Caco-2 (cell line): ENCODE results near the gene ADGRL3. TPM values are rescaled to one million over a fixed set of nuclear protein-coding genes. Genes with fewer than 3 reads are reported as not detected.

Source experiments
- BruUV-seq: library from RNA; stranded (reverse); fragments of 400-500 nt; replicated peaks from 2 replicates; lab custom pipeline; 2021; lab: Mats Ljungman, UMichigan
- CTCF ChIA-PET: fragments of 300-600 bp; sonication (Branson Sonifier 250); formaldehyde crosslinking; loops from one replicate; lab custom pipeline; 2022; ENCODE audit warnings: antibody characterized with exemption; lab: Charles Lee
- POLR2A ChIA-PET: fragments of 300-600 bp; sonication (Branson Sonifier 250); formaldehyde crosslinking; loops from one replicate; lab custom pipeline; 2022; ENCODE audit warnings: antibody characterized with exemption; lab: Charles Lee
- DNase-seq, 2 experiments: peaks; one replicate each; pipeline versions ENCODE4 v3.0.0 to v3.0.0-alpha.2; 2020 to 2022
- H3K27me3 ChIP-seq: replicated peaks from 2 replicates; pipeline ENCODE4 v1.6.0; 2011; ENCODE audit warnings: low read length; ENCODE audit not compliant: control insufficient read depth, insufficient read depth
- H3K36me3 ChIP-seq: 2 replicates; pipeline ENCODE4 v1.5.1; 2011; ENCODE audit warnings: low read length; ENCODE audit not compliant: control insufficient read depth, insufficient read depth
- H3K4me1 ChIP-seq: fragments of 250-450 bp; sonication (Bioruptor Pico); 2 replicates; pipeline ENCODE4 v1.5.1; 2020; ENCODE audit warnings: mild to moderate bottlenecking
- H3K4me3 ChIP-seq: 2 replicates; pipeline ENCODE4 v1.5.1; 2011; ENCODE audit warnings: low read depth, mild to moderate bottlenecking, control low read depth, low read length
- H3K9me3 ChIP-seq: fragments of 250-450 bp; sonication (Bioruptor Pico); 2 replicates; pipeline ENCODE4 v1.5.1; 2020; ENCODE audit warnings: mild to moderate bottlenecking, moderate library complexity
- H3K27ac Mint-ChIP-seq: one replicate; pipeline ENCODE4 v1.8.0; 2022; ENCODE audit warnings: mixed read lengths; ENCODE audit not compliant: unreplicated experiment
- H3K27me3 Mint-ChIP-seq: one replicate; pipeline ENCODE4 v1.8.0; 2022; ENCODE audit warnings: mixed read lengths; ENCODE audit not compliant: insufficient read depth, unreplicated experiment
- H3K36me3 Mint-ChIP-seq: one replicate; pipeline ENCODE4 v1.8.0; 2022; ENCODE audit warnings: mild to moderate bottlenecking, mixed read lengths; ENCODE audit not compliant: insufficient read depth, unreplicated experiment
- H3K4me1 Mint-ChIP-seq: one replicate; pipeline ENCODE4 v1.8.0; 2022; ENCODE audit warnings: low read depth, mixed read lengths; ENCODE audit not compliant: unreplicated experiment
- H3K4me3 Mint-ChIP-seq: one replicate; pipeline ENCODE4 v1.8.0; 2022; ENCODE audit warnings: mild to moderate bottlenecking, moderate library complexity, mixed read lengths; ENCODE audit not compliant: unreplicated experiment
- H3K9me3 Mint-ChIP-seq: one replicate; pipeline ENCODE4 v1.8.0; 2022; ENCODE audit warnings: mixed read lengths; ENCODE audit not compliant: unreplicated experiment
- CTCF ChIP-seq, 2 experiments: fragments of 200-600 bp in 1 of 2; IDR thresholded peaks; 1 replicate in 1 of 2; 2 replicates in 1 of 2; pipeline versions ENCODE4 v1.5.1 to v1.8.0; 2011 to 2022; ENCODE audit warnings: antibody characterized with exemption in 1 of 2, control low read depth in 1 of 2, inconsistent platforms in 1 of 2, low read depth in 1 of 2, low read length in 1 of 2, mild to moderate bottlenecking in 1 of 2, moderate library complexity in 1 of 2; ENCODE audit not compliant: insufficient read depth in 1 of 2, severe bottlenecking in 1 of 2, unreplicated experiment in 1 of 2
- intact Hi-C: fragments of 100-400 bp; cut with micrococcal nuclease; formaldehyde crosslinking; loops from one replicate; pipeline ENCODE4 v1.10.0; 2022; ENCODE audit not compliant: unreplicated experiment
- total RNA-seq: library from RNA; stranded (reverse); gene quantifications from 2 replicates; pipeline ENCODE4 v1.2.3, GENCODE V29; 2022

The ADGRL3 gene
- total RNA-seq, 1 experiment from 2014 or later = 1.5 TPM

DNA sequence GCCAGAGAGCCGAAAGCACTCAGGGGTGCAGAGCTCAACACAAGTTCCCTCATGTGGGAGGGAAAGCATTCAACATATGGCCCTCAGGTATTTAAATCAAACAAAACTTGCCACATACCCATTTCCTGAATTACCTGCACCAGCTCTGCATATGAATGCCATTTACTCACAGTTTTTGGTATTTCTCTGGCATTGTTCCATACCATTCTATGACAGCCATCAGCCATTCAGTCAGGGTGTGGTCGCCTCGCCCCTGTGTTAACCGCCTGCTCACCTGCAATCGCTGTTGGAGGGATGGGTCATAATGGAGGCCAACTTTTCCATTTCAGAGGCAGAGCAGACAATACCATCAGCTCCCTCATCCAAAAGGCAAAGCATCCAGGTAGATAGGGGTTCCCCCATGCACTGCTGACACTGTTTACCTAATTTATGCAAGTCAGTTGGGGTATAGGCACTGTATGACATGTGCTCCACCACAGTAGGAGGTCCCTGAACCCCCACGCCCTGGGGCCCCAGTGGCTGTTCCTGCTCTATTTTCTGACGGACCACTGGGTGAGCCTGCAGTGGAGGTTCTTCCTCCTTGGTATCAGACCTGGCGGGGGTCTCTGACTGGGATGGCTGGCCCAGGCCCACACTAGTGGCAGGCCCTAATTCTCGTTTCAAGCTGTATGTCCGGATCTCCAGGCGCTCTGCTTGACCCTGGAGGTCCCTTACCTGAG is 227.1 kb downstream of the ADGRL3 start:
- H3K4me1 ChIP-seq = no peaks in the 10 kb centered on the region
- no peak for TF ChIP-seq CTCF (IDR thresholded peaks at IDR 0.05; ENCODE audit: insufficient read depth in 1 of 2, low read depth in 1 of 2, low read length in 1 of 2, severe bottlenecking in 1 of 2, unreplicated experiment in 1 of 2)
- ChIA-PET POLR2A (no interaction called here), CTCF (no interaction called here)
- Mint-ChIP-seq H3K9me3 (peaks cover 14% of the 10 kb centered on the region), H3K27ac (no peak overlapping the region), H3K27me3 (no peaks in the 10 kb centered on the region), H3K4me1 (no peaks in the 10 kb centered on the region), H3K4me3 (no peak overlapping the region), H3K36me3 (no peaks in the 10 kb centered on the region)
- DNase-seq = no peak
- H3K27me3 ChIP-seq = no peaks in the 10 kb centered on the region
- H3K4me3 ChIP-seq = no peak overlapping the region
- no TSS peak for BruUV-seq
- H3K9me3 ChIP-seq = no peaks in the 10 kb centered on the region; the same call in 1 of the 2 replicates
- no peaks in the 10 kb centered on the region for H3K36me3 ChIP-seq
- intact Hi-C loops = no loop called here

GRCh38 chr4:61427818-61428495 is 227.8 kb downstream of the ADGRL3 start:
- Mint-ChIP-seq H3K9me3 (peaks cover 13% of the 10 kb centered on the region), H3K27ac (no peak overlapping the region), H3K4me1 (no peaks in the 10 kb centered on the region), H3K36me3 (no peaks in the 10 kb centered on the region), H3K4me3 (no peak overlapping the region), H3K27me3 (no peaks in the 10 kb centered on the region)
- Histone ChIP-seq H3K4me1 (no peaks in the 10 kb centered on the region), H3K9me3 (no peaks in the 10 kb centered on the region; the same call in 1 of the 2 replicates), H3K27me3 (no peaks in the 10 kb centered on the region), H3K36me3 (no peaks in the 10 kb centered on the region), H3K4me3 (no peak overlapping the region)
- ChIA-PET POLR2A (no interaction called here), CTCF (no interaction called here)
- intact Hi-C loops = no loop called here
- no peak for DNase-seq
- TF ChIP-seq CTCF (IDR thresholded peaks at IDR 0.05; ENCODE audit: insufficient read depth in 1 of 2, low read depth in 1 of 2, low read length in 1 of 2, severe bottlenecking in 1 of 2, unreplicated experiment in 1 of 2) = no peak
- BruUV-seq = no TSS peak

DNA sequence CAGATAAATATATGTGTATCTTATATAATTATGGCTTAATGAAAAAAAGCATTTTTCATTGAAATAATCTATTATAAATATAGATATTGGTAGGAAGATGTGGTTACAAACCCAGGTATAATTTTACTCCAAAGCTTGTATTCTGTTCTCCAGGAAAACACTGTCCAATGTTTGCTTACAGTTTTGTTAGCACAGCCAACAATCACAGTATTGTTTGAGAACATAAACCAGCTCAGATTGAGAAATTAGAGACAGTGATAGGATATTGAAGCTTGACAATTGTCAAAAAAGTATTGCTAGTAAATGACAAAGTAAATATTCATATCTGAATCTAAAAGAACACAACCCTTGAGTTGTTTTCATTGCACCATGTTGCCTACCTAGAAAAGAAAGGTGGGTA is 228.8 kb downstream of the ADGRL3 start:
- no TSS peak for BruUV-seq
- no peak for DNase-seq
- H3K4me3 ChIP-seq = no peak overlapping the region
- ChIA-PET POLR2A (no interaction called here), CTCF (no interaction called here)
- H3K4me3 Mint-ChIP-seq = no peak overlapping the region
- H3K4me1 Mint-ChIP-seq = no peaks in the 10 kb centered on the region
- H3K27ac Mint-ChIP-seq = no peak overlapping the region
- H3K4me1 ChIP-seq = no peaks in the 10 kb centered on the region
- intact Hi-C loops = no loop called here
- H3K36me3 ChIP-seq = no peaks in the 10 kb centered on the region
- H3K9me3 ChIP-seq = no peaks in the 10 kb centered on the region; the same call in 1 of the 2 replicates
- H3K27me3 ChIP-seq = no peaks in the 10 kb centered on the region
- H3K9me3 Mint-ChIP-seq = peaks cover 3% of the 10 kb centered on the region
- no peaks in the 10 kb centered on the region for H3K27me3 Mint-ChIP-seq
- no peaks in the 10 kb centered on the region for H3K36me3 Mint-ChIP-seq
- TF ChIP-seq CTCF (IDR thresholded peaks at IDR 0.05; ENCODE audit: insufficient read depth in 1 of 2, low read depth in 1 of 2, low read length in 1 of 2, severe bottlenecking in 1 of 2, unreplicated experiment in 1 of 2) = no peak
